Endothelial cell of umbilical vein (primary cell): ENCODE data around the gene PRKAR2B. TPM values are rescaled to one million over a fixed set of nuclear protein-coding genes. Genes with fewer than 3 reads are reported as not detected.

ENCODE experiments used
- BruUV-seq: library from RNA; stranded (reverse); fragments of 400-500 nt; replicated peaks from 2 replicates; lab custom pipeline; 2021; lab: Mats Ljungman, UMichigan
- CTCF ChIA-PET: fragments of 300-600, 350-600 bp; sonication (Branson Sonifier 250); formaldehyde crosslinking; loops from one replicate; lab custom pipeline; 2021; ENCODE audit warnings: antibody characterized with exemption, inconsistent platforms; lab: Charles Lee
- POLR2A ChIA-PET: fragments of 300-600, 350-600 bp; sonication (Branson Sonifier 250); formaldehyde crosslinking; loops from one replicate; lab custom pipeline; 2021; ENCODE audit warnings: antibody characterized with exemption, inconsistent platforms; lab: Charles Lee
- DNase-seq: peaks from one replicate; pipeline ENCODE4 v3.0.0-alpha.2; 2011; ENCODE audit warnings: low read depth, low spot score
- FAIRE-seq: peaks from 2 replicates; lab custom pipeline; 2011; peaks lifted over from hg19 to GRCh38; lab: Jason Lieb, UNC
- H2AFZ ChIP-seq: 2 replicates; pipeline ENCODE4 v1.6.0; 2012; ENCODE audit warnings: low read depth, low read length, control low read depth, inconsistent platforms
- H3K27ac ChIP-seq: 2 replicates; pipeline ENCODE4 v1.5.1; 2011; ENCODE audit warnings: low read depth, mild to moderate bottlenecking, control low read depth, low read length, moderate library complexity; ENCODE audit not compliant: insufficient read depth
- H3K27me3 ChIP-seq, 2 experiments: 2 replicates each; pipeline versions ENCODE4 v1.6.0 to v1.6.1; 2011; ENCODE audit warnings: low read length in 2 of 2, mixed read lengths in 1 of 2; ENCODE audit not compliant: control insufficient read depth in 2 of 2, insufficient read depth in 2 of 2
- H3K36me3 ChIP-seq, 2 experiments: 2 replicates in 1 of 2; 3 replicates in 1 of 2; pipeline ENCODE4 v1.5.1; 2011; ENCODE audit warnings: low read length in 2 of 2, mild to moderate bottlenecking in 1 of 2, moderate library complexity in 1 of 2; ENCODE audit not compliant: control insufficient read depth in 2 of 2, insufficient read depth in 2 of 2; ENCODE audit errors: extremely low read depth in 1 of 2
- H3K4me1 ChIP-seq: 3 replicates; pipeline ENCODE4 v1.5.1; 2011; ENCODE audit warnings: mild to moderate bottlenecking, low read length; ENCODE audit not compliant: control insufficient read depth, insufficient read depth; ENCODE audit errors: extremely low read depth
- H3K4me2 ChIP-seq: 2 replicates; pipeline ENCODE4 v1.6.1; 2011; ENCODE audit warnings: low read length, control low read depth, mixed read lengths; ENCODE audit not compliant: insufficient read depth
- H3K4me3 ChIP-seq, 3 experiments: fragments of 200-600 bp in 1 of 3; sonication (generic), shearing (Covaris generic) in 1 of 3; replicated peaks in 1 of 3; 2 replicates each; pipeline ENCODE4 v1.5.1; 2011 to 2016; ENCODE audit warnings: control low read depth in 3 of 3, low read length in 3 of 3, mild to moderate bottlenecking in 2 of 3, inconsistent platforms in 1 of 3, low read depth in 1 of 3, moderate library complexity in 1 of 3; ENCODE audit not compliant: insufficient read depth in 1 of 3
- H3K79me2 ChIP-seq: 2 replicates; pipeline ENCODE4 v1.6.0; 2012; ENCODE audit warnings: low read length, inconsistent platforms; ENCODE audit not compliant: control insufficient read depth, insufficient read depth
- H3K9ac ChIP-seq: replicated peaks from 2 replicates; pipeline ENCODE3; 2011; ENCODE audit warnings: low read length, control low read depth; ENCODE audit not compliant: insufficient read depth; ENCODE audit errors: extremely low read depth
- H3K9me1 ChIP-seq: replicated peaks from 3 replicates; pipeline ENCODE4 v1.6.0; 2011; ENCODE audit warnings: mild to moderate bottlenecking, low read length; ENCODE audit not compliant: control insufficient read depth, insufficient read depth; ENCODE audit errors: extremely low read depth
- H3K9me3 ChIP-seq: replicated peaks from 2 replicates; pipeline ENCODE4 v1.5.1; 2012; ENCODE audit warnings: low read length, inconsistent platforms; ENCODE audit not compliant: control insufficient read depth, insufficient read depth
- H4K20me1 ChIP-seq: replicated peaks from 2 replicates; pipeline ENCODE3; 2011; ENCODE audit warnings: mild to moderate bottlenecking, low read length; ENCODE audit not compliant: control insufficient read depth, insufficient read depth; ENCODE audit errors: extremely low read depth
- EZH2 ChIP-seq: IDR thresholded peaks from 2 replicates; pipeline ENCODE4 v1.6.1; 2012; ENCODE audit warnings: borderline replicate concordance, low read depth, mild to moderate bottlenecking, moderate library complexity, low read length, inconsistent platforms; ENCODE audit not compliant: severe bottlenecking
- FOS ChIP-seq: IDR thresholded peaks from 2 replicates; pipeline ENCODE4 v1.6.1; 2011; ENCODE audit warnings: mild to moderate bottlenecking, low read length, moderate library complexity, borderline replicate concordance; ENCODE audit not compliant: insufficient read depth
- GATA2 ChIP-seq: IDR thresholded peaks from 2 replicates; pipeline ENCODE4 v1.7.0; 2011; ENCODE audit warnings: low read depth, mild to moderate bottlenecking, moderate library complexity, mixed read lengths, low read length; ENCODE audit not compliant: insufficient read length, insufficient read depth
- JUN ChIP-seq: IDR thresholded peaks from 2 replicates; pipeline ENCODE4 v1.6.1; 2011; ENCODE audit warnings: borderline replicate concordance, low read depth; ENCODE audit not compliant: insufficient read length, insufficient read depth
- MYC ChIP-seq: IDR thresholded peaks from one replicate; pipeline ENCODE4 v1.6.1; 2011; ENCODE audit warnings: mild to moderate bottlenecking, low read depth, low read length
- POLR2A ChIP-seq: IDR thresholded peaks from 2 replicates; pipeline ENCODE4 v1.6.1; 2012; ENCODE audit warnings: low read depth, mild to moderate bottlenecking, control low read depth, low read length
- POLR2AphosphoS5 ChIP-seq: IDR thresholded peaks from 2 replicates; pipeline ENCODE4 v1.6.1; 2012; ENCODE audit warnings: low read depth, mild to moderate bottlenecking, control low read depth, low read length, moderate library complexity; ENCODE audit not compliant: insufficient read depth
- dilution Hi-C: fragments of 300-500 bp; cut with MboI; formaldehyde crosslinking; loops from one replicate; pipeline ENCODE4 v1.15.0; 2019; ENCODE audit warnings: low sequenced_read_pairs; ENCODE audit not compliant: extremely low pct_ligation_motif_present
- intact Hi-C: fragments of 100-400 bp; cut with micrococcal nuclease; formaldehyde crosslinking; loops from one replicate; pipeline ENCODE4 v1.10.0; 2022
- polyA plus RNA-seq, 4 experiments: library from polyadenylated mRNA; depleted of rRNA in 3 of 4; stranded (reverse) in 3 of 4; unstranded in 1 of 4; fragments of >200 nt; gene quantifications; 2 replicates each; pipeline versions ENCODE4 v1.2.1 to v1.2.3, GENCODE V29; 2011 to 2012; ENCODE audit warnings: missing spikeins in 1 of 4
- total RNA-seq: library from RNA; stranded (reverse); gene quantifications from 2 replicates; pipeline ENCODE4 v1.2.3, GENCODE V29; 2021
- TF ChIP-seq, protein P1 (sequence below), 2 donors: IDR thresholded peaks; 1 replicate in 1 of 2; 2 replicates in 1 of 2; pipeline ENCODE4 v1.5.1; 2011; ENCODE audit warnings: low read length in 2 of 2, mild to moderate bottlenecking in 2 of 2, moderate library complexity in 2 of 2, control low read depth in 1 of 2, inconsistent platforms in 1 of 2, low read depth in 1 of 2; ENCODE audit not compliant: insufficient read depth in 1 of 2; ENCODE audit errors: extremely low read depth in 1 of 2
- TF ChIP-seq, protein P2 (sequence below): IDR thresholded peaks from 2 replicates; pipeline ENCODE4 v1.6.1; 2011; ENCODE audit not compliant: insufficient read depth, insufficient read length

Gene PRKAR2B
- total and polyA plus RNA-seq, 2 donors (not counting 3 experiments of a cell fraction or from before 2014, with no cell fraction given), result 10.7 to 39.8 TPM

DNA sequence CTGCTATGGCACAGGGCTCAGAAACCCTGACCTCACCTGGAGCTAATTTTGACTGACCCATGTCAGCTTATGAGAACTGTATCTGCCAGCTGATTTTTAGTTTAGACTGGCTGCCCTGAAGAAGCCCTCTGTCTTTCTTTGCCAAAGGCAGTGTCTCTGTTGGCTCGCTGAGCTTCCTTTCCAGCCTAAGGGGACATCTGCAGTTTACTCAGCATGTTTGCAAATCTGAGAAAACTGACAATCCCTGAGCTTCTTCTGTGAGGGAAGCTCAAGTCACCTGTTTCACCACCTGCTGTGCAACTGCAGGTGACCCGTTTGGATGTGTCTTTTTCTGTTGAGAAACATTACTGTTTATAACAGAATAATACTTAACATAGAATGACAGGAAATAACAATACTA lies 46.0 kb downstream of the PRKAR2B start:
- dilution Hi-C loops (no loop called here), intact Hi-C loops (no loop called here)
- Histone ChIP-seq H4K20me1 (no peaks in the 10 kb centered on the region), H3K27ac (no peak overlapping the region), H2AFZ (no peak overlapping the region), H3K4me2 (peak overlapping the region; percentile 30), H3K27me3 (no peaks in the 10 kb centered on the region), H3K36me3 (no peaks in the 10 kb centered on the region), H3K79me2 (peaks cover 25% of the 10 kb centered on the region), H3K9ac (no peak overlapping the region), H3K9me3 (no peaks in the 10 kb centered on the region), H3K4me1 (peaks cover 17% of the 10 kb centered on the region), H3K4me3 (no peak overlapping the region), H3K9me1 (no peaks in the 10 kb centered on the region)
- TF ChIP-seq FOS (no peak), JUN (no peak), GATA2 (no peak), MYC (no peak), POLR2A (no peak), POLR2AphosphoS5 (no peak), EZH2 (no peak)
- TF ChIP-seq, protein P1, sequence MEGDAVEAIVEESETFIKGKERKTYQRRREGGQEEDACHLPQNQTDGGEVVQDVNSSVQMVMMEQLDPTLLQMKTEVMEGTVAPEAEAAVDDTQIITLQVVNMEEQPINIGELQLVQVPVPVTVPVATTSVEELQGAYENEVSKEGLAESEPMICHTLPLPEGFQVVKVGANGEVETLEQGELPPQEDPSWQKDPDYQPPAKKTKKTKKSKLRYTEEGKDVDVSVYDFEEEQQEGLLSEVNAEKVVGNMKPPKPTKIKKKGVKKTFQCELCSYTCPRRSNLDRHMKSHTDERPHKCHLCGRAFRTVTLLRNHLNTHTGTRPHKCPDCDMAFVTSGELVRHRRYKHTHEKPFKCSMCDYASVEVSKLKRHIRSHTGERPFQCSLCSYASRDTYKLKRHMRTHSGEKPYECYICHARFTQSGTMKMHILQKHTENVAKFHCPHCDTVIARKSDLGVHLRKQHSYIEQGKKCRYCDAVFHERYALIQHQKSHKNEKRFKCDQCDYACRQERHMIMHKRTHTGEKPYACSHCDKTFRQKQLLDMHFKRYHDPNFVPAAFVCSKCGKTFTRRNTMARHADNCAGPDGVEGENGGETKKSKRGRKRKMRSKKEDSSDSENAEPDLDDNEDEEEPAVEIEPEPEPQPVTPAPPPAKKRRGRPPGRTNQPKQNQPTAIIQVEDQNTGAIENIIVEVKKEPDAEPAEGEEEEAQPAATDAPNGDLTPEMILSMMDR (IDR thresholded peaks at IDR 0.05; ENCODE audit: extremely low read depth in 1 of 2, insufficient read depth in 1 of 2, low read depth in 1 of 2, low read length in 2 of 2), result no peak
- TF ChIP-seq, protein P2, sequence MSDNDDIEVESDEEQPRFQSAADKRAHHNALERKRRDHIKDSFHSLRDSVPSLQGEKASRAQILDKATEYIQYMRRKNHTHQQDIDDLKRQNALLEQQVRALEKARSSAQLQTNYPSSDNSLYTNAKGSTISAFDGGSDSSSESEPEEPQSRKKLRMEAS, result no peak
- POLR2A ChIA-PET, result no interaction called here
- DNase-seq, result peak; percentile 42
- no TSS peak for BruUV-seq
- peak; percentile 26 for FAIRE-seq
- CTCF ChIA-PET, result interaction anchor here (0.6 to 2.8 kb wide), 10 partner anchors 11 to 144 kb away, joined by 3 to 12 read pairs (median 4); no protein-coding TSS in a partner anchor
